ENCODE data around the gene PRKCB.

- TF ChIP-seq CTCF (IDR thresholded peaks at IDR 0.05; ENCODE audit: poor library complexity, severe bottlenecking) (no peak), EZH2 (IDR thresholded peaks at IDR 0.05; ENCODE audit: borderline replicate concordance, insufficient read depth, low read length, poor library complexity, severe bottlenecking) (no peak), POLR2AphosphoS5 (IDR thresholded peaks at IDR 0.05) (no peak), REST (IDR thresholded peaks at IDR 0.05; ENCODE audit: borderline replicate concordance) (no peak), MXI1 (conservative IDR thresholded peaks at IDR 0.05; ENCODE audit: poor library complexity, severe bottlenecking) (no peak), TAF1 (IDR thresholded peaks at IDR 0.05; ENCODE audit: low read depth) (no peak), RAD21 (conservative IDR thresholded peaks at IDR 0.05) (no peak)
These were observed 368.4 kb downstream of the PRKCB start for GRCh38 chr16:24204150-24204665.

Data from neural cell (in vitro differentiated cells).